Gastrocnemius medialis (tissue), 4 donors: ENCODE results near the gene SEC22C. TPM values are rescaled to one million over a fixed set of nuclear protein-coding genes. Genes with fewer than 3 reads are reported as not detected.

Experiments used
- ATAC-seq, 2 donors: fragments of 150-250 bp; one replicate each; pipeline ENCODE4 v1.9.1; 2016
- DNase-seq, 2 donors: peaks; one replicate each; pipeline ENCODE4 v3.0.0-alpha.2; 2019
- H3K27ac ChIP-seq, 4 donors: fragments of 200-600 bp; sonication (generic); 1 replicate in 1 of 4; 2 replicates in 3 of 4; pipeline ENCODE4 v1.5.1; 2016 to 2018; ENCODE audit warnings: mild to moderate bottlenecking in 2 of 4, moderate library complexity in 1 of 4
- H3K27me3 ChIP-seq, 3 donors: fragments of 200-600 bp; sonication (generic) in 2 of 3; 1 replicate in 1 of 3; 2 replicates in 2 of 3; pipeline versions ENCODE4 v1.5.1 to v1.6.0; 2016 to 2019; ENCODE audit warnings: mild to moderate bottlenecking in 1 of 3, moderate library complexity in 1 of 3
- H3K36me3 ChIP-seq, 2 donors: fragments of 200-600 bp; sonication (generic) in 1 of 2; one replicate each; pipeline ENCODE4 v1.5.1; 2017 to 2018
- H3K4me1 ChIP-seq, 2 donors: fragments of 200-600 bp; sonication (generic) in 1 of 2; one replicate each; pipeline ENCODE4 v1.5.1; 2016 to 2017; ENCODE audit warnings: mild to moderate bottlenecking in 2 of 2
- H3K4me3 ChIP-seq, 4 donors: fragments of 200-600 bp; sonication (generic) in 3 of 4; 1 replicate in 1 of 4; 2 replicates in 3 of 4; pipeline ENCODE4 v1.5.1; 2016 to 2019; ENCODE audit warnings: mild to moderate bottlenecking in 2 of 4
- H3K9me3 ChIP-seq, 3 donors: fragments of 200-600 bp; sonication (generic) in 2 of 3; 1 replicate in 1 of 3; 2 replicates in 2 of 3; pipeline ENCODE4 v1.5.1; 2016 to 2019
- POLR2A ChIP-seq, 2 donors: fragments of 450-650 bp; IDR thresholded peaks; one replicate each; pipeline ENCODE4 v1.6.1; 2017; ENCODE audit warnings: antibody characterized with exemption in 2 of 2, mild to moderate bottlenecking in 2 of 2, moderate library complexity in 2 of 2
- in situ Hi-C, 4 donors: fragments of 200-750 bp; cut with MboI; loops; one replicate each; pipeline versions ENCODE4 v1.15.0 to v1.8.0; 2017; ENCODE audit warnings: low sequenced_read_pairs in 4 of 4
- intact Hi-C: fragments of 100-400 bp; cut with DNase I; formaldehyde crosslinking; loops from one replicate; pipeline ENCODE4 v1.15.1; 2023; ENCODE audit warnings: low total_unique reads
- total RNA-seq, 4 donors: library from RNA; depleted of rRNA; stranded (reverse); fragments of >200 nt; gene quantifications; one replicate each; pipeline versions ENCODE4 v1.1.0 to v1.2.3, GENCODE V29; 2016
- TF ChIP-seq, protein P1 (sequence below), 5 experiments: fragments of 450-650 bp in 3 of 5; fragments of 200-600 bp in 2 of 5; sonication (generic) in 2 of 5; IDR thresholded peaks in 4 of 5; conservative IDR thresholded peaks in 1 of 5; 1 replicate in 4 of 5; 2 replicates in 1 of 5; pipeline ENCODE4 v1.5.1; 2016 to 2019; ENCODE audit warnings: antibody characterized with exemption in 5 of 5, mild to moderate bottlenecking in 3 of 5, moderate library complexity in 3 of 5

Gene SEC22C
- total RNA-seq, 4 donors from 2014 or later = 35.5 to 54.6 (median 40.6) TPM

DNA sequence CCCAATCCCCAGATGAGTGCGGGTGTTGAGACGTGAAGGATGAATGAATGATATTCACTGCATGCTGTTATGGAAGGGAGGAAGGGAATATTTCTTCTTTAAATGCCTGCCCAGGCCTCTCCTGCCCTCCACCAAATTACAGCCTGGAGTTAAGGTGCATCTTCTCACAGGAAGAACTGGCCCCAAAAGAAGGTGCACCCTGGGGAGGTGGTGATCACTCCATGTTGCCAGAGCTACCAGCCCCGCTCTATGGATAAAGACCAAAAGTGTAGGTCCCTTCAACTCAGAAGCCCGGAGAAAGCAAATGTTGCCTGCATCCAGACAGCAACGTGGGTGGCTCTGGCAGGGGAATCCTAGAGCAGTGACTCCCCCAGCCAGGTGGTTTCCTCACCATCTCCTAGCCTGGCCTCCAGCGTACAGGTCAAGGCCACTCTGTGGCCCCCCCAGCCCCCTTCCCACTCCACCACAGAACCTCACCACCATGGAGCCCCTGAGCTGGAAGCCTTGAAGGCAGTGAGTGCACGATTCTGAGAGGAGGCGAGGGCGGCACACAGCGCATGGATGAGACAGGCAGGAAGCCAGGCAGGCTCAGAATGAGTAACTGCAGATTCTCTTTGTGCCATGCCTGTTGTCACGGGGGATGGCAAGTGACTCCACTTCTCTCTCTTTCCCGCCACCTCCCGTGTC is 82.8 kb downstream of the SEC22C start:
- ATAC-seq (no peak), DNase-seq (no peak)
- Histone ChIP-seq H3K27ac (no peak overlapping the region), H3K4me3 (no peak overlapping the region), H3K4me1 (peaks cover 9 to 16% of the 10 kb centered on the region in 2 donors), H3K36me3 (no peaks in the 10 kb centered on the region), H3K27me3 (peaks cover 20 to 27% (median 25%) of the 10 kb centered on the region in 3 donors), H3K9me3 (no peaks in the 10 kb centered on the region)
- TF ChIP-seq, protein P1, sequence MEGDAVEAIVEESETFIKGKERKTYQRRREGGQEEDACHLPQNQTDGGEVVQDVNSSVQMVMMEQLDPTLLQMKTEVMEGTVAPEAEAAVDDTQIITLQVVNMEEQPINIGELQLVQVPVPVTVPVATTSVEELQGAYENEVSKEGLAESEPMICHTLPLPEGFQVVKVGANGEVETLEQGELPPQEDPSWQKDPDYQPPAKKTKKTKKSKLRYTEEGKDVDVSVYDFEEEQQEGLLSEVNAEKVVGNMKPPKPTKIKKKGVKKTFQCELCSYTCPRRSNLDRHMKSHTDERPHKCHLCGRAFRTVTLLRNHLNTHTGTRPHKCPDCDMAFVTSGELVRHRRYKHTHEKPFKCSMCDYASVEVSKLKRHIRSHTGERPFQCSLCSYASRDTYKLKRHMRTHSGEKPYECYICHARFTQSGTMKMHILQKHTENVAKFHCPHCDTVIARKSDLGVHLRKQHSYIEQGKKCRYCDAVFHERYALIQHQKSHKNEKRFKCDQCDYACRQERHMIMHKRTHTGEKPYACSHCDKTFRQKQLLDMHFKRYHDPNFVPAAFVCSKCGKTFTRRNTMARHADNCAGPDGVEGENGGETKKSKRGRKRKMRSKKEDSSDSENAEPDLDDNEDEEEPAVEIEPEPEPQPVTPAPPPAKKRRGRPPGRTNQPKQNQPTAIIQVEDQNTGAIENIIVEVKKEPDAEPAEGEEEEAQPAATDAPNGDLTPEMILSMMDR (IDR thresholded peaks at IDR 0.05 in 4 of 5, conservative IDR thresholded peaks at IDR 0.05 in 1 of 5) = no peak
- TF ChIP-seq POLR2A (IDR thresholded peaks at IDR 0.05) = no peak
- intact Hi-C loops (no loop called here), in situ Hi-C loops (no loop called here)

DNA sequence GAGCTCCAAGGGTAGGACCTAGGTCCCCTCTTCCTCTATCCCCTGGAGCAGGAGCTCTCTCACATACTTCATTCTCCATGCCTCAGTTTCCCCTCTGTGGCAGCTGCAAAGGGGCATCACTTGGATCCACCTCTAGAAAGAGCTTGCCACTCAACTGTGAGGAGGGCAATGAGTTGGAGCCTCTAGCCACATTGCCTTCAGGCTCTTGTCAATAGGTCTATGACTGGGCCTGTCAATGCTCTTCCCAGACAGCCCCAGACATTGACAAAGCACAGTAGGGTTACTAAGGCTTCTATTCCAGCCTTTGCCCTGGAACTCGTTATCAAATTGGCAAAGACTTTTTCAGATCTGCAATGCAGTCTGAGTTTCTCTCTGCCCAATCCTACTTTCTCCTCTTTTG is 83.7 kb downstream of the SEC22C start:
- intact Hi-C loops = no loop called here
- in situ Hi-C loops = no loop called here
- Histone ChIP-seq H3K27ac (no peak overlapping the region), H3K36me3 (no peaks in the 10 kb centered on the region), H3K27me3 (peaks cover 18 to 25% (median 22%) of the 10 kb centered on the region in 3 donors), H3K4me3 (no peak overlapping the region), H3K4me1 (peaks cover 9 to 16% of the 10 kb centered on the region in 2 donors), H3K9me3 (no peaks in the 10 kb centered on the region)
- TF ChIP-seq POLR2A (IDR thresholded peaks at IDR 0.05) = no peak
- TF ChIP-seq, protein P1 (IDR thresholded peaks at IDR 0.05 in 4 of 5, conservative IDR thresholded peaks at IDR 0.05 in 1 of 5) = no peak
- no peak for DNase-seq
- ATAC-seq = no peak

Other genes starting within 250 kb of the SEC22C start
- not detected for gene LYZL4, start 171.4 kb downstream of the SEC22C start, total RNA-seq
- gene VIPR1, start 79.3 kb downstream of the SEC22C start, total RNA-seq = 1 to 10 TPM; 1.7 to 8.7 (median 3.2) TPM
- 10 to 100 TPM; 12.0 to 30.0 (median 15.5) TPM for gene SS18L2, start 8.9 kb upstream of the SEC22C start, total RNA-seq
- gene NKTR, start 18.7 kb upstream of the SEC22C start, total RNA-seq = 10 to 100 TPM; 10.0 to 56.6 (median 13.6) TPM
- 100 to 1,000 TPM; 141 to 256 (median 167) TPM for gene ZBTB47, start 71.7 kb upstream of the SEC22C start, total RNA-seq
- 100 to 1,000 TPM; 197 to 682 (median 397) TPM for gene KLHL40, start 103.6 kb upstream of the SEC22C start, total RNA-seq
- 100 to 1,000 TPM in 2 of 4 donors, 10 to 100 TPM in 2; 78.0 to 309 (median 164) TPM for gene HHATL, start 120.8 kb upstream of the SEC22C start, total RNA-seq
- 1 to 10 TPM in 2 of 4 donors, under 1 TPM in 2; 0.12 to 1.5 (median 1.1) TPM for gene CCDC13, start 191.3 kb upstream of the SEC22C start, total RNA-seq
- 100 to 1,000 TPM; 123 to 156 (median 139) TPM for gene HIGD1A, start 222.5 kb upstream of the SEC22C start, total RNA-seq
- 1 to 10 TPM in 1 of 4 donors, under 1 TPM in 2, not detected in 1; 0.23 to 1.1 (median 0.51) TPM for gene ACKR2, start 227.5 kb upstream of the SEC22C start, total RNA-seq